Measurements from ENCODE around the gene NEAT1.
"Not testable (repeated sequence)": the region's sequence is repeated elsewhere in the genome, so short reads cannot be mapped to it uniquely, and the experiment has no call there.

Gene NEAT1

DNA sequence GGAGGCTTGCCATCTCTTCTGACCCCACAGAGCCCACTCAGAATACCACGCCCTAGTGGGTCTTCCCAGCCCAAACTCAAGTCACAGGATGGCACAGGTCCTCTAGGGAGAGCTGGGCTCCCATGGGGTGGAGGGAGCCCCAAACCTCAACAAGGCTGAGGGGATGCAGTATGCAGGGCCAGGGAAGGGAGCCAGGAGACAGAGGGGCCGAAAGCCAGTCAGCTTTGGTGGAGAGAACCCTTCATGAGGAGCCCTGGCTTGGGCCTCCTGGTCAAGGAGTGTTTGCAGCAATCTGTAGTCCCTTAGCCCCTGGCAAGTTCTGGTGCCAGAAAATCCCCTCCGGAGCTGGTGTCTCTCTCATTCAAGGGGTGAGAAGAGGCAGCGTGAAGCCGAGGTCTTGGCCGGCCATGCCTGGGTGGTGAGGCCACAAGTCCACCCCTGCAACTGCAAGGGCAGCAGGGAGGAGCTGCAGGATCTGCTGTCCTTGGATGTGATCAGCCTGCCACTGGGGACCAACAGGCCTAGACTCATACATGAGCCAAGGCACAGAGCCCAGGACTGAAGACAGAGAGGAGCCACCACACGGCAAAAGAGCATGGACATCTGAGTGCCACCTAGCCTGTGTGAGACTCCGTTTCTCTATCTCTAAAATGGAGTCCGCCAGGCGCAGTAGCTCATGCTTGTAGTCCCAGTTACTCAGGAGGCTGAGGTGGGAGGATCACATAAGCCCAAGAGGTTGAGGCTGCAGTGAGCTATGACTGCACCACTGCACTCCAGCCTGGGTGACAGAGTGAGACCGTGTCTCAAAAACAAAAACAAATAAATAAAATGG, 24.1 kb downstream of the NEAT1 start:
- TF ChIP-seq, protein P1, sequence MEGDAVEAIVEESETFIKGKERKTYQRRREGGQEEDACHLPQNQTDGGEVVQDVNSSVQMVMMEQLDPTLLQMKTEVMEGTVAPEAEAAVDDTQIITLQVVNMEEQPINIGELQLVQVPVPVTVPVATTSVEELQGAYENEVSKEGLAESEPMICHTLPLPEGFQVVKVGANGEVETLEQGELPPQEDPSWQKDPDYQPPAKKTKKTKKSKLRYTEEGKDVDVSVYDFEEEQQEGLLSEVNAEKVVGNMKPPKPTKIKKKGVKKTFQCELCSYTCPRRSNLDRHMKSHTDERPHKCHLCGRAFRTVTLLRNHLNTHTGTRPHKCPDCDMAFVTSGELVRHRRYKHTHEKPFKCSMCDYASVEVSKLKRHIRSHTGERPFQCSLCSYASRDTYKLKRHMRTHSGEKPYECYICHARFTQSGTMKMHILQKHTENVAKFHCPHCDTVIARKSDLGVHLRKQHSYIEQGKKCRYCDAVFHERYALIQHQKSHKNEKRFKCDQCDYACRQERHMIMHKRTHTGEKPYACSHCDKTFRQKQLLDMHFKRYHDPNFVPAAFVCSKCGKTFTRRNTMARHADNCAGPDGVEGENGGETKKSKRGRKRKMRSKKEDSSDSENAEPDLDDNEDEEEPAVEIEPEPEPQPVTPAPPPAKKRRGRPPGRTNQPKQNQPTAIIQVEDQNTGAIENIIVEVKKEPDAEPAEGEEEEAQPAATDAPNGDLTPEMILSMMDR (IDR thresholded peaks at IDR 0.05; ENCODE audit: extremely low read depth, missing control alignments): no peak
- DNase-seq (ENCODE audit: low spot score): no peak

DNA sequence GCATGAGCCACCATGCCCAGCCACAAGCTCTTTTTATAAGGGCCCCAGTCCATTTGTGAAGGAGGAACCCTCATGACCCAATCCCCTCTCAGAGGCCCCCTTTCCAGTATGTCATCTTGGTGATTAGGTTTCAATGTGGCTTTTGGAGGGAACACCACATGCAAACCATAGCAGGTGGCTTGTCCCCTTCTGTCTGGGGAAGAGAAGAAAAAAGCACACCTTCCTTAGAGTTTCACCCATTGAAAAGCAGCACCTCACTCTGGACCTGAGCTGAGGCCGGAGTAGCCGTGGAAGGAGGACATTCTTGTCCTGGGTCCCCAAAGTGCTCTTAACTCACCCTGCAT, 25.4 kb downstream of the NEAT1 start:
- DNase-seq (ENCODE audit: low spot score): no peak
- TF ChIP-seq, protein P1 (IDR thresholded peaks at IDR 0.05; ENCODE audit: extremely low read depth, missing control alignments): no peak

- DNase-seq (ENCODE audit: low spot score): no peak
- TF ChIP-seq, protein P1 (IDR thresholded peaks at IDR 0.05; ENCODE audit: extremely low read depth, missing control alignments): no peak
Measured at GRCh38 chr11:65448418-65449105, 26.0 kb downstream of the NEAT1 start.

- DNase-seq (ENCODE audit: low spot score): not testable (repeated sequence)
Measured at GRCh38 chr11:65451301-65451700, 28.7 kb downstream of the NEAT1 start.

DNA sequence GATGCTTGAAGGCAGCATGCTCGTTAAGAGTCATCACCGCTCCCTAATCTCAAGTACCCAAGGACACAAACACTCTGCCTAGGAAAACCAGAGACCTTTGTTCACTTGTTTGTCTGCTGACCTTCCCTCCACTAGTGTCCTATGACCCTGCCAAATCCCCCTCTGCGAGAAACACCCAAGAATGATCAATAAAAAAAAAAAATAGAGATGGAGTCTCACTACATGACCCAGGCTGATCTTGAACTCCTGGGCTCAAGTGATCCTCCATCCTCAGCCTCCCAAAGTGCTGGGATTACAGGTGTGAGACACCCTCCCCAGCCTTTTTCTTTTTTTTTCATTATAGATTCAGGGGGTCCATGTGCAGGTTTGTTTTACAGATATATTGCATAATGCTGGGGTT, 29.7 kb downstream of the NEAT1 start:
- not testable (repeated sequence) for DNase-seq (ENCODE audit: low spot score)

GRCh38 chr11:65452806-65453490, 30.4 kb downstream of the NEAT1 start:
- TF ChIP-seq, protein P1 (IDR thresholded peaks at IDR 0.05; ENCODE audit: extremely low read depth, missing control alignments): no peak
- no peak for DNase-seq (ENCODE audit: low spot score)

DNA sequence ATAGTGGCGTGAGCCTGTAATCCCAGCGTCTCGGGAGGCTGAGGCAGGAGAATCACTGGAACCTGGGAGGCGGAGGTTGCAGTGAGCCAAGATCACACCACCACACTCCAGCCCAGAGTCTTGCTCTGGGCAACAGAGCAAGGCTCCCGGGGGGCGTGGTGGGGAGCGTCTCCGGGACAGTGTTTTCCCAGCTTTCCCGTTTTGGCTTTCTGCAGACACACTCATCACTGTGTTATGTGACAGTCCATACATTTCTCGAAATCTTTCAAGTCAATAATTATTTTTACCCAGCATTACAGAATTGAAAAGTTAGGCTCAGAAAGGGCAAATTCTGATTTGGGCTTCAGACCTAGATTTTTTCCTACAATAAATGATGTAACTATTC, 31.7 kb downstream of the NEAT1 start:
- no peak for DNase-seq (ENCODE audit: low spot score)
- TF ChIP-seq, protein P1 (IDR thresholded peaks at IDR 0.05; ENCODE audit: extremely low read depth, missing control alignments): no peak

GRCh38 chr11:65454696-65455456, 32.3 kb downstream of the NEAT1 start:
- TF ChIP-seq, protein P1 (IDR thresholded peaks at IDR 0.05; ENCODE audit: extremely low read depth, missing control alignments): peak; percentile 23
- DNase-seq (ENCODE audit: low spot score): peak; percentile 98
